HepG2 (cell line): ENCODE results near the gene HINFP. TPM values are rescaled to one million over a fixed set of nuclear protein-coding genes. Genes with fewer than 3 reads are reported as not detected.
A peak's percentile ranks its signal among the peaks of the same experiment; 100 is the strongest.

ENCODE experiments used
- CEBPG ChIP-seq: IDR thresholded peaks from 2 replicates; pipeline ENCODE4 v1.6.1; 2016
- CREM ChIP-seq, 2 experiments: sonication (generic) in 1 of 2; formaldehyde crosslinking in 1 of 2; IDR thresholded peaks; 2 replicates each; pipeline versions ENCODE4 v1.4.0 to v1.6.1; 2016 to 2020; ENCODE audit warnings: antibody characterized with exemption in 1 of 2, mild to moderate bottlenecking in 1 of 2, missing genetic modification reagents in 1 of 2
- DMTF1 ChIP-seq: sonication (generic); formaldehyde crosslinking; IDR thresholded peaks from 2 replicates; pipeline ENCODE4 v1.4.0; 2020; ENCODE audit warnings: mild to moderate bottlenecking, missing genetic modification reagents
- ETV5 ChIP-seq: IDR thresholded peaks from 2 replicates; pipeline ENCODE4 v1.6.1; 2018; ENCODE audit warnings: missing biosample characterization, missing genetic modification reagents, inconsistent platforms, borderline replicate concordance
- FOXA1 ChIP-seq, 2 experiments: fragments of 450-650 bp in 1 of 2; sonication (generic) in 1 of 2; formaldehyde crosslinking in 1 of 2; IDR thresholded peaks; 2 replicates each; pipeline versions ENCODE4 v1.4.0 to v1.6.1; 2016 to 2020; ENCODE audit warnings: missing genetic modification reagents in 1 of 2
- IRF9 ChIP-seq: sonication (generic); formaldehyde crosslinking; IDR thresholded peaks from 2 replicates; pipeline ENCODE4 v1.8.0; 2022; ENCODE audit warnings: missing genetic modification reagents, mild to moderate bottlenecking, borderline replicate concordance
- KMT2A ChIP-seq: sonication (generic); formaldehyde crosslinking; IDR thresholded peaks from 2 replicates; pipeline ENCODE4 v1.4.0; 2020; ENCODE audit warnings: missing genetic modification reagents
- LBX2 ChIP-seq: sonication (generic); formaldehyde crosslinking; IDR thresholded peaks from 2 replicates; pipeline ENCODE4 v1.5.0; 2020; ENCODE audit warnings: missing genetic modification reagents, mild to moderate bottlenecking, borderline replicate concordance
- MAFK ChIP-seq, 2 experiments: IDR thresholded peaks in 1 of 2; conservative IDR thresholded peaks in 1 of 2; 2 replicates each; pipeline ENCODE4 v1.6.1; 2011; ENCODE audit warnings: improper control_type of control experiment in 2 of 2, low read length in 2 of 2
- MBD4 ChIP-seq: IDR thresholded peaks from 2 replicates; pipeline ENCODE4 v1.6.1; 2012; ENCODE audit warnings: low read length, inconsistent platforms, borderline replicate concordance
- NR2C2 ChIP-seq: sonication (generic); formaldehyde crosslinking; IDR thresholded peaks from 2 replicates; pipeline ENCODE4 v1.4.0; 2020; ENCODE audit warnings: missing genetic modification reagents, mild to moderate bottlenecking, moderate library complexity, borderline replicate concordance
- PHB2 ChIP-seq: fragments of 450-650 bp; IDR thresholded peaks from 2 replicates; pipeline ENCODE4 v1.6.1; 2018; ENCODE audit not compliant: partially characterized antibody
- SNAPC5 ChIP-seq: sonication (generic); formaldehyde crosslinking; IDR thresholded peaks from 2 replicates; pipeline ENCODE4 v1.8.1; 2023; ENCODE audit warnings: mild to moderate bottlenecking, missing genetic modification reagents, borderline replicate concordance
- TBP ChIP-seq: sonication (generic); formaldehyde crosslinking; IDR thresholded peaks from 2 replicates; pipeline ENCODE4 v1.5.0; 2020; ENCODE audit warnings: missing genetic modification reagents
- THRA ChIP-seq: sonication (generic); formaldehyde crosslinking; IDR thresholded peaks from 2 replicates; pipeline ENCODE4 v1.4.0; 2020; ENCODE audit warnings: missing genetic modification reagents, borderline replicate concordance
- ZBTB44 ChIP-seq: sonication (generic); formaldehyde crosslinking; IDR thresholded peaks from 2 replicates; pipeline ENCODE4 v1.4.0; 2020; ENCODE audit warnings: missing genetic modification reagents
- ZNF710 ChIP-seq: sonication (generic); formaldehyde crosslinking; IDR thresholded peaks from 2 replicates; pipeline ENCODE4 v1.5.0; 2020; ENCODE audit warnings: mild to moderate bottlenecking, missing genetic modification reagents, borderline replicate concordance
- polyA plus RNA-seq, 8 experiments: library from polyadenylated mRNA; depleted of rRNA in 3 of 8; stranded (reverse) in 7 of 8; unstranded in 1 of 8; fragments of >200 nt; fragmentation: Illumina TruSeq in 4 of 8; extraction: Trizol in 4 of 8; gene quantifications; 2 replicates each; pipeline versions ENCODE4 v1.2.1 to v1.2.3, GENCODE V29; 2011 to 2016; ENCODE audit warnings: low read depth in 4 of 8, missing spikeins in 1 of 8, mixed read lengths in 1 of 8; ENCODE audit not compliant: insufficient read depth in 1 of 8
- total RNA-seq, 5 experiments: library from RNA; depleted of rRNA; stranded (reverse); fragments of >200 nt; fragmentation: Illumina TruSeq; extraction: Trizol; gene quantifications; 2 replicates each; pipeline ENCODE4 v1.2.3, GENCODE V29; 2016; ENCODE audit warnings: low read depth in 1 of 5

HINFP gene
- total and polyA plus RNA-seq, 2 of the 13 experiments (the other 11 are each of a cell fraction or from before 2014, with no cell fraction given): 15.1 to 21.4 TPM

- TF ChIP-seq ZBTB44 (CRISPR knock-in tag) (peak; percentile 62; the same call in 1 of the 2 replicates), CREM (IDR thresholded peaks at IDR 0.05) (peak; percentile 66), CREM (CRISPR knock-in tag; IDR thresholded peaks at IDR 0.05) (no peak), KMT2A (CRISPR knock-in tag) (peak; percentile 92), ZNF710 (peak; percentile 59; the same call in 1 of the 2 replicates), MAFK (conservative IDR thresholded peaks at IDR 0.05 in 1 of 2, IDR thresholded peaks at IDR 0.05 in 1 of 2; ENCODE audit: low read length in 2 of 2) (peak in 1 of 2 experiments; percentile 47; a peak in 1 of 4 replicates), CEBPG (CRISPR knock-in tag) (no peak; the same call in 1 of the 2 replicates), DMTF1 (CRISPR knock-in tag) (no peak), THRA (CRISPR knock-in tag) (no peak), SNAPC5 (CRISPR knock-in tag) (peak; percentile 92; the same call in 1 of the 2 replicates), ETV5 (CRISPR knock-in tag) (peak; percentile 41), IRF9 (CRISPR knock-in tag) (peak; percentile 91; the same call in 1 of the 2 replicates), FOXA1 (IDR thresholded peaks at IDR 0.05) (no peak), FOXA1 (CRISPR knock-in tag; IDR thresholded peaks at IDR 0.05) (no peak), MBD4 (no peak), NR2C2 (CRISPR knock-in tag) (peak; percentile 11; the same call in 1 of the 2 replicates), TBP (CRISPR knock-in tag) (0 out of 2 replicates have a peak, but pooled peaks have one; percentile 40), PHB2 (no peak), LBX2 (CRISPR knock-in tag) (no peak)
These were observed 26.1 kb upstream of the HINFP start (continued) for GRCh38 chr11:119095066-119095880.
